HCT116 (cell line): ENCODE results near the gene RAP2A.

Experiments used
- CBX3 ChIP-seq: IDR thresholded peaks from 2 replicates; pipeline ENCODE4 v1.6.1; 2012; ENCODE audit warnings: low read depth
- CEBPB ChIP-seq: IDR thresholded peaks from 2 replicates; pipeline ENCODE4 v1.6.1; 2012; ENCODE audit warnings: low read depth
- EZH2 ChIP-seq: fragments of 200-600 bp; sonication (generic); IDR thresholded peaks from 2 replicates; pipeline ENCODE4 v1.6.1; 2017; ENCODE audit warnings: antibody characterized with exemption, mixed run types
- EZH2phosphoT487 ChIP-seq: fragments of 200-600 bp; IDR thresholded peaks from 2 replicates; pipeline ENCODE4 v1.6.1; 2018; ENCODE audit warnings: antibody characterized with exemption, borderline replicate concordance
- JUND ChIP-seq: IDR thresholded peaks from 2 replicates; pipeline ENCODE4 v1.6.1; 2012
- POLR2A ChIP-seq: IDR thresholded peaks from 2 replicates; pipeline ENCODE4 v1.7.0; 2011; ENCODE audit warnings: borderline replicate concordance; ENCODE audit not compliant: insufficient read depth, insufficient read length; ENCODE audit errors: extremely low read depth
- POLR2AphosphoS5 ChIP-seq: IDR thresholded peaks from 2 replicates; pipeline ENCODE4 v1.6.1; 2011; ENCODE audit warnings: mild to moderate bottlenecking, low read depth, low read length, moderate library complexity
- SRF ChIP-seq: IDR thresholded peaks from 2 replicates; pipeline ENCODE4 v1.6.1; 2012; ENCODE audit warnings: low read depth
- TCF7L2 ChIP-seq: IDR thresholded peaks from 2 replicates; pipeline ENCODE4 v1.7.0; 2011; ENCODE audit warnings: borderline replicate concordance, inconsistent platforms; ENCODE audit not compliant: insufficient read depth, insufficient read length; ENCODE audit errors: extremely low read depth
- ZFX ChIP-seq: fragments of 450-650 bp; IDR thresholded peaks from 2 replicates; pipeline ENCODE4 v1.6.1; 2017
- ZNF274 ChIP-seq: fragments of 200-500 bp; sonication (Bioruptor generic); IDR thresholded peaks from 2 replicates; pipeline ENCODE4 v1.6.1; 2014; ENCODE audit warnings: mild to moderate bottlenecking, low read depth, low read length, inconsistent platforms
- TF ChIP-seq, protein P1 (sequence below): IDR thresholded peaks from 2 replicates; pipeline ENCODE4 v1.6.1; 2012
- TF ChIP-seq, protein P2 (sequence below), 3 experiments: fragments of 200-600 bp in 1 of 3; sonication (generic) in 1 of 3; IDR thresholded peaks in 2 of 3; conservative IDR thresholded peaks in 1 of 3; 2 replicates each; pipeline ENCODE4 v1.5.1; 2012 to 2017; ENCODE audit warnings: low read depth in 2 of 3, low read length in 2 of 3, antibody characterized with exemption in 1 of 3, borderline replicate concordance in 1 of 3, control low read depth in 1 of 3, mild to moderate bottlenecking in 1 of 3, mixed read lengths in 1 of 3, mixed run types in 1 of 3, moderate library complexity in 1 of 3; ENCODE audit not compliant: insufficient read depth in 1 of 3

GRCh38 chr13:97388373-97388772 is 45.6 kb upstream of the RAP2A start:
- TF ChIP-seq, protein P1, sequence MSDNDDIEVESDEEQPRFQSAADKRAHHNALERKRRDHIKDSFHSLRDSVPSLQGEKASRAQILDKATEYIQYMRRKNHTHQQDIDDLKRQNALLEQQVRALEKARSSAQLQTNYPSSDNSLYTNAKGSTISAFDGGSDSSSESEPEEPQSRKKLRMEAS: no peak
- TF ChIP-seq, protein P2, sequence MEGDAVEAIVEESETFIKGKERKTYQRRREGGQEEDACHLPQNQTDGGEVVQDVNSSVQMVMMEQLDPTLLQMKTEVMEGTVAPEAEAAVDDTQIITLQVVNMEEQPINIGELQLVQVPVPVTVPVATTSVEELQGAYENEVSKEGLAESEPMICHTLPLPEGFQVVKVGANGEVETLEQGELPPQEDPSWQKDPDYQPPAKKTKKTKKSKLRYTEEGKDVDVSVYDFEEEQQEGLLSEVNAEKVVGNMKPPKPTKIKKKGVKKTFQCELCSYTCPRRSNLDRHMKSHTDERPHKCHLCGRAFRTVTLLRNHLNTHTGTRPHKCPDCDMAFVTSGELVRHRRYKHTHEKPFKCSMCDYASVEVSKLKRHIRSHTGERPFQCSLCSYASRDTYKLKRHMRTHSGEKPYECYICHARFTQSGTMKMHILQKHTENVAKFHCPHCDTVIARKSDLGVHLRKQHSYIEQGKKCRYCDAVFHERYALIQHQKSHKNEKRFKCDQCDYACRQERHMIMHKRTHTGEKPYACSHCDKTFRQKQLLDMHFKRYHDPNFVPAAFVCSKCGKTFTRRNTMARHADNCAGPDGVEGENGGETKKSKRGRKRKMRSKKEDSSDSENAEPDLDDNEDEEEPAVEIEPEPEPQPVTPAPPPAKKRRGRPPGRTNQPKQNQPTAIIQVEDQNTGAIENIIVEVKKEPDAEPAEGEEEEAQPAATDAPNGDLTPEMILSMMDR (IDR thresholded peaks at IDR 0.05 in 2 of 3, conservative IDR thresholded peaks at IDR 0.05 in 1 of 3; ENCODE audit: borderline replicate concordance in 1 of 3, insufficient read depth in 1 of 3, low read depth in 2 of 3, low read length in 2 of 3): no peak
- TF ChIP-seq CBX3: no peak
- TF ChIP-seq POLR2A: no peak
- TF ChIP-seq JUND: no peak
- no peak for TF ChIP-seq POLR2AphosphoS5
- no peak for TF ChIP-seq CEBPB
- no peak for TF ChIP-seq EZH2
- no peak for TF ChIP-seq SRF
- TF ChIP-seq ZNF274: no peak
- TF ChIP-seq TCF7L2: no peak
- TF ChIP-seq ZFX: no peak
- no peak for TF ChIP-seq EZH2phosphoT487
